Smooth muscle cell of trachea (primary cell): ENCODE results near the gene RHBDL1. TPM values are rescaled to one million over a fixed set of nuclear protein-coding genes. Genes with fewer than 3 reads are reported as not detected.

ENCODE experiments used
- total RNA-seq: library from RNA; depleted of rRNA; stranded (reverse); fragments of >200 nt; gene quantifications from 2 replicates; pipeline ENCODE4 v1.2.1, GENCODE V29; 2014

RHBDL1 gene
- total RNA-seq, 1 donor from 2014 or later = 4.8 TPM

Other genes starting within 250 kb of the RHBDL1 start
- gene CAPN15, start 148.0 kb upstream of the RHBDL1 start, total RNA-seq = 33.5 and 52.9 TPM in 2 replicates
- gene PRR35, start 115.3 kb upstream of the RHBDL1 start, total RNA-seq = not detected in 2 replicates
- gene NHLRC4, start 108.7 kb upstream of the RHBDL1 start, total RNA-seq = 3.1 and 4.7 TPM in 2 replicates
- 32.3 and 38.7 TPM in 2 replicates for gene PIGQ, start 105.7 kb upstream of the RHBDL1 start, total RNA-seq
- gene RAB40C, start 85.6 kb upstream of the RHBDL1 start, total RNA-seq = 13.2 and 17.4 TPM in 2 replicates
- gene WFIKKN1, start 44.7 kb upstream of the RHBDL1 start, total RNA-seq = 0.29 and 0.50 TPM in 2 replicates
- gene METTL26, start 39.4 kb upstream of the RHBDL1 start, total RNA-seq = 91.2 and 122 TPM in 2 replicates
- gene MCRIP2, start 33.8 kb upstream of the RHBDL1 start, total RNA-seq = 11.8 and 20.3 TPM in 2 replicates
- 9.4 and 16.3 TPM in 2 replicates for gene WDR90, start 26.3 kb upstream of the RHBDL1 start, total RNA-seq
- gene RHOT2, start 7.5 kb upstream of the RHBDL1 start, total RNA-seq = 51.6 and 57.7 TPM in 2 replicates
- 126 and 174 TPM in 2 replicates for gene STUB1, start 4.7 kb downstream of the RHBDL1 start, total RNA-seq
- gene JMJD8, start 8.7 kb downstream of the RHBDL1 start, total RNA-seq = 31.0 and 55.1 TPM in 2 replicates
- gene WDR24, start 14.7 kb downstream of the RHBDL1 start, total RNA-seq = 8.3 and 10.3 TPM in 2 replicates
- 0.17 and 0.29 TPM in 2 replicates for gene FBXL16, start 30.1 kb downstream of the RHBDL1 start, total RNA-seq
- 57.7 and 136 TPM in 2 replicates for gene METRN, start 39.4 kb downstream of the RHBDL1 start, total RNA-seq
- 31.3 and 37.1 TPM in 2 replicates for gene ANTKMT, start 45.5 kb downstream of the RHBDL1 start, total RNA-seq
- 1.6 and 3.8 TPM in 2 replicates for gene CCDC78, start 50.8 kb downstream of the RHBDL1 start, total RNA-seq
- 16.4 and 21.5 TPM in 2 replicates for gene HAGHL, start 51.4 kb downstream of the RHBDL1 start, total RNA-seq
- 27.3 and 44.3 TPM in 2 replicates for gene CIAO3, start 65.3 kb downstream of the RHBDL1 start, total RNA-seq
- gene MSLN, start 85.1 kb downstream of the RHBDL1 start, total RNA-seq = 0.17 TPM in 1 of 2 replicates, not detected in the other
- gene RPUSD1, start 112.7 kb downstream of the RHBDL1 start, total RNA-seq = 20.5 and 29.6 TPM in 2 replicates
- 6.9 and 18.3 TPM in 2 replicates for gene CHTF18, start 112.9 kb downstream of the RHBDL1 start, total RNA-seq
- not detected in 2 replicates for gene GNG13, start 125.1 kb downstream of the RHBDL1 start, total RNA-seq